HG03039 (cell line): ENCODE results near the gene ANKRD9.
"Not testable (repeated sequence)": the region's sequence is repeated elsewhere in the genome, so short reads cannot be mapped to it uniquely, and the experiment has no call there.

ENCODE experiments used
- ATAC-seq: cut with Tn5 transposase; IDR thresholded peaks from one replicate; pipeline ENCODE4 v1.9.1; 2021; ENCODE audit warnings: mild to moderate bottlenecking, moderate library complexity; ENCODE audit not compliant: unreplicated experiment

Gene ANKRD9

DNA sequence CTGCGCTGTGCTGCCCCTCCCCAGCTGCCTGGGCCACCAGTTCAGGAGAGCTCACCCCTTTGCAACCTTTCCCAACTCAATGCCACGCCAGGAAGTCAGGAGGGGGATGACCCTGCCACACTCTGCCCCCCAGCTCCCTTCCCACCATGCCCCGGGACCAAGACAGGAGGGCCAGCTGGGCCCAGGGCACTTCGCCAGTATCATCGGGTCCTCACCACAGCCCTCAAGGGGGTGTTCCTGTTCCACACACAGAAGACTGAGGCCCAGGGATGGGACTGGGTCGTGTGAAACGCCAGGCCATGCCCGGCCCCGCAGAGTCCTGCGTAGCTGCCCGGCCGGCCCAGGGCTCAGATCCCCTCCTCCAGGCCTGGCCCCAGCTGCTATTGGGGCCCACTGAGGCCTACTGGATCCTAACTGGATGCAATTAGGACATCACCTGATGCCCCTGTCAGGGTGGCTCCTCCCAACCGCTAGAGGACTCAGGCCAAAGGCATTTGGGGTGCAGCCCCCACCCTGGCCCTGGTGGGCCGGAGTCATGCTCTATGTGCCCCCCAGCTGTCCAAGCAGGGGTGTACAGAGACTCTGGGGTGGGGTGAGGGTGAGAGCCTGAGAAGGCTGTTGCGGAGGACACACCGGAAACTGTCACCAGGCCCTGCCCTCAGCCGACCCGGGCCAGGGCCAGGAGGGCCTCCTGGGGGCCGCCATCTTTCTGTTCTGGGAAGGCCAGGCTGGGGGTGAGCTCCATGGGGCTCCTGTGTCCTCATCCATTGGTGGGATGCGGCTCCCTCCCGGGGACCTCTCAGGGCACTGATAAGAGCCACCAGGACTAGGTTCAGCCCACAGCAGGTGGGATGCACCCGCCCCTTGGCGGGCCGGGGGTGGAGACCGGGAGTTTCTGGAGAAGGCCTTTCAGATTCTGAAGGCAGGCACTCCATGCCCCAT is 29.3 kb upstream of the ANKRD9 start:
- no peak for ATAC-seq

DNA sequence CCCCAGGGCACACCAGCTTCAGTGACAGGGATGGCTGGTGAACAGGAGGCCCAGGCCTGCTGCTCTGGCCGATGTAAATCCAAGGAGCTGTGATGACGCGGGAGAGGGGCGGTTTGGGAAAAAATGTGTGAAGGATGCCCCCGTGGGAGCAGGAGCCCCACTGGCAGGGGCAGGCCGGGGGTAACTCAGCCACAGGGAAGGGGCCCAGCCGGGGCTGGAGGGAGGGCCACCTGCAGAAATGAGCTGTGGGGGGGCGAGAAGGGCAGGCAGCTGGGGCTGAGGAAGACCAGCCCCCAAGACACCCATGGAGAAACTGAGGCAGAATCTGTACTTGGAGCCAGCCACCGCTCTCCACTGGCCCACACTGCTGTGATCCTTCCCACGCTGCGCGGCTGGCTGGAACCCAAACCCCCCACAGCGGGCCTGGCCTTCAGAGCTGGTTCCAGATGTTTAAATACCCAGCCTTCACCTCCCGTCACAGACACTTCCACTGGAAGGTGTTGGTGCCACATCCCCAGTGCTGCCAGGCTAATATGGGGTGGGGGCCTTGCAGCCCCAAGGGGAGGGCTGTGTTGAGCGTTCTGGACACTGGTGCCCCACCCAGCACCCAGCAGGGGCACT is 28.5 kb upstream of the ANKRD9 start:
- ATAC-seq = no peak

GRCh38 chr14:102532204-102532658 is 22.7 kb upstream of the ANKRD9 start:
- ATAC-seq = no peak

DNA sequence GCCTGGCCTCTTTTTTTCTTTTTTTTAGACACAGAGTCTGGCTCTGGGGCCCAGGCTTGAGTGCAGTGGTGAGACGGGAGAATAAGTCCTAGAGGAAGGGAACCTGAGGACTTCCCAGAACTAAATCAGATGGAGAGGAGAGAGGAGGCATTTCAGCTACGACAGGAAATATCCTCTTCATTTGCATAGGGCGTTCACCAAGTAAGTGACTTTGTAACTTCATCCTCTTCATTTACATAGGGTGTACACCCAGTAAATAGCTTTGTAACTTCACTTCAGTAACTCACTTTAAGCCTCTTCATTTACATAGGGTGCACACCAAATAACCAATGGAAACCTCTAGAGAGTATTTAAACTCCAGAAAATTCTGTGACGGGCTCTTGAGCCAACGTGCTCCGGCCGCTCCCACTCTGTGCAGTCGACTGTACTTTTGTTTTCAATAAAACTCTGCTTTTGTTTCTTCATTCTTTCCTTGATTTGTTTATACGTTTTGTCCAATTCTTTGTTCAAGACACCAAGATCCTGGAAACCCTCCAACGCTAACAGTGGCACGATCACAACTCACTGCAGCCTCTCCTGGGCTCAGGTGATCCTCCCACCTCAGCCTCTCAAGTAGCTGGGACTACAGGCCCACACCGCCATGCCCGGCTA is 21.4 kb upstream of the ANKRD9 start:
- no peak for ATAC-seq

GRCh38 chr14:102528431-102529170 is 19.0 kb upstream of the ANKRD9 start:
- no peak for ATAC-seq

DNA sequence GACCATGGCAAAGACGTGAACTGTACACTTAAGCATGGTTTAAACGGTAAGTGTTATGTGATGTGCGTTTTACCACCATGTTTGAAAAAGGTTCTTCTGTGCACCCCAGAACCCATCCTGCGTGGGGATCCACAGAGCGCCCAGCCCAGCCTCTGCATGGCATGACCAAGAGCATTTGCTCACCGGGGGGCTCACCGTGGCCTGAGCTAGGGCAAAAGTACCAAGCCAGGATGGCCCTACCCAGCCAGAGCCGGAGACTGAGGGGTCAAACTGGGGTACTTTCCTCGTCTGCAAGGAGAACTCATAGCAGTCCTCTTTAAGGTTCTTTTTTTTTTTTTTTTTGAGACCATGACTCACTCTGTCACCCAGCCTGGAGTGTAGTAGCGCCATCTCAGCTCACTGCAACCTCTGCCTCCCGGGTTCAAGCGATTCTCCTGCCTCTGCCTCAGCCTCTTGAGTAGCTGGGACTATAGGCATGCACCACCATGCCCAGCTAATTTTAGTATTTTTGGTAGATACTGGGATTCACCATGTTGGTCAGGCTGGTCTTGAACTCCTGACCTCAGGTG is 16.4 kb upstream of the ANKRD9 start:
- ATAC-seq = no peak

DNA sequence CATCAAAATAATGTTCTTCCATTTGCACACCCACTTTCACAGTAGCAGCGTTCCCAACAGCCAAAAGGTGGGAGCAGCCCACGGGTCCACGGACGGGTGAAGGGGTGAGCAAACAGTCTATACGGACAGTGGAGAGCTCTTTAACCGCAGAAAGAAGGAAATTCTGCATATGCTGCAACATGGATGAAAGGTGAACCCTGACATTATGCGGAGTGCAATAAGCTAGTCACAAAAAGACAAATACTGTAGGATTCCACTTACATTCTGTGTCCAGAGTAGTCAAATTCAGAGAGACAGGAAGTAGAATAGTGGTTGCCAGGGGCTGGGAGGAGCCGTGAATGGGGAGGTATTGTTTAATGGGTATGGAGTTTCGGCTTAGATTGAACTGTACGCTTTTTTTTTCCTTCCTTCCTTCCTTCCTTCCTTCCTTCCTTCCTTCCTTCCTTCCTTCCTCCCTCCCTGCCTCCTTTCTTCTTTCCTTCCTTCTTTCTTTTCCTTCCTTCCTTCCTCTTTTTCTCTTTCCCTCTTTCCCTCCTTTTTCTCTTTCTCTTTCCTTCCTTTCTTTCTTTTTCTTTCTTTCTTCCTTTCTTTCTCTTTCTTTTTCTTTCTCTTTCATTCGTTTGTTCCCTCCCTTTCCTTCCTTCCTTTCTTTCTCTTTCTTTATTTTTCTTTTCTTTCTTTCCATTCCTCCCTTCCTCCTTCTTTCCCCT is 15.8 kb upstream of the ANKRD9 start:
- no peak for ATAC-seq

DNA sequence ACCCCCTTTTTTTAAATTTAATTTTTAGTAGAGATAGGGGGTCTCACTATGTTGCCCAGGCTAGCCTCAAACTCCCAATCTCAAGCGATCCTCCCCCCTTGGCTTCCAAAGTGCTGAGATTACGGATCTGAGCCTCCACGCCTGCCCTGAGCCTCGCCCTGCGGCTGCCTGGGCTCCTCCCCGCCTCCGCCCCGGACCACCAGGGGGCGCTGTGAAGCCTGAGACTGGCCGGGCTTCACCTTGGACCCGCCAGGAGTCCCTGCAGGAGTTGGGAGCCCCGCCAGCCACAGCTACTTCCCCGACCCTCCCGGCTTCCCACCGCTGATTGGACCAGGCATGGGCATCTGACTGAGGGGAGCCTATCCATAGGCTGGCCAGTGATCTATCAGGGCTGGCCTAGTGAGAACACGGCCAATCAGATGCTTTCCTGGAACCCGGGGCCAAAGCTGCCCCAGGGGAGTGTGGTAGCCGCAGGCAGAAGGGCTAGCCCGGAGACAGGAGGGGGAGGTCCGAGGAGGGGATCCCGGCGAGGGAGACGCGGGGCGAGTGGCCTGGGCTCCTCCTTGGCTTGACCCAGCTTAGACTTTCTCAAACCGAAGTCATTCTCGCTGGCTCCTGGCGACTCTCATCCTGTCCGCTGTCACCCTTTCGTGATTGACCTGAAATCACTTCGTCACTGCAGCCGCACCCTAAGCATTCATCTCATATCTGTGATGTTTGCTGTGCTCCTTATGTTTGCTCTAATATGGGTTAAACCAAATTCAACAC is 15.1 kb upstream of the ANKRD9 start:
- ATAC-seq = peak; percentile 96

- no peak for ATAC-seq
Measured at GRCh38 chr14:102523569-102524450, 14.2 kb upstream of the ANKRD9 start.

DNA sequence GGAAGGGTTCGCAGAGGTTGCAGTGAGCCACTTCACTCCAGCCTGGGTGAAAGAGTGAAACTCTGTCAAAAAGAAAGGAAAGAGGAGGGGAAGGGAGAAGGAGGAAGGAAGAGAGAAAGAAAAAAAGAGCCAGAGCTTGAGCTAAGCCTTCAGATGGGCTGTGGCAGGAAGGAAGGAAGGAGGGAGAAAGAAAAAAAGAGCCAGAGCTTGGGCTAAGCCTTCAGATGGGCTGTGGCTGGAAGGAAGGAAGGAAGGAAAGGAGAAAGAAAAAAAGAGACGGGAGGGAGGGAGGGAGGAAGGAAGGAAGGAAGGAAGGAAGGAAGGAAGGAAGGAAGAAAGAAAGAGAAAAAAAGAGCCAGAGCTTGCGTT is 13.6 kb upstream of the ANKRD9 start:
- no peak for ATAC-seq

GRCh38 chr14:102519709-102520108 is 10.1 kb upstream of the ANKRD9 start:
- ATAC-seq = not testable (repeated sequence)

- ATAC-seq = no peak
Measured at GRCh38 chr14:102518063-102518648, 8.6 kb upstream of the ANKRD9 start.

DNA sequence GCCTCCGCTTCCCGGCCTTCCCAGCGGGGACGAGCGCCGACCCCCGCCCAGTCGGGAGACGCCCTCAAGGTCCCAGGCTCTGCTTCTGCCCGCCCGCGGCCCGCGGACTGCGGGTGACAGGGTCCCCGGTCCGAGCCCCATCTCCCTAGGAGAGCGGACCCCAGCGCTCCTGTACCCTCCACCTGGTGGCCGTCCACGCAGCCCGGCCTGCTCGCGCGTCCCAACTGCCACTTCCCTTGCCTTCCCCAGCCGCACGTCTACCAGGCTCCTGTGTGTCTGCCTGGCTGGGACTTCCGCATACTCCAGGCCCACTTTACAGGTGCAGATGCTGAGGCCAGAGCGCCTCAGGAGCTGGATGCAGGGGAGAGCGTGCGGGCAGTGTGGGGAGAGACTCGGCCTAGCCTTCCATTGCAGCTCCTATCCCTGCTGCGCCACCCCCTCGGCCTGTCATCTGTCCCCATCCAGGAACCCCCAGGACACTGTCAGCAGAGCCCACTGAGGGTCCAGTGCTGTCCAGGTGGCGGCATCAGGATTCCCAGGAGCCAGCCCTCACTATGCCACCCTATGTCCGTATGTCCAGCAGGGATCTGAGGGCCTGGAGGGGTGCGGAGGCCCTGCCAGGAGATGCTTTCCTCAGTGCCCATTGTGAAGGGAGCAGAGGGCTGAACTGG is 8.0 kb upstream of the ANKRD9 start:
- no peak for ATAC-seq

GRCh38 chr14:102516531-102517391 is 7.2 kb upstream of the ANKRD9 start:
- no peak for ATAC-seq

DNA sequence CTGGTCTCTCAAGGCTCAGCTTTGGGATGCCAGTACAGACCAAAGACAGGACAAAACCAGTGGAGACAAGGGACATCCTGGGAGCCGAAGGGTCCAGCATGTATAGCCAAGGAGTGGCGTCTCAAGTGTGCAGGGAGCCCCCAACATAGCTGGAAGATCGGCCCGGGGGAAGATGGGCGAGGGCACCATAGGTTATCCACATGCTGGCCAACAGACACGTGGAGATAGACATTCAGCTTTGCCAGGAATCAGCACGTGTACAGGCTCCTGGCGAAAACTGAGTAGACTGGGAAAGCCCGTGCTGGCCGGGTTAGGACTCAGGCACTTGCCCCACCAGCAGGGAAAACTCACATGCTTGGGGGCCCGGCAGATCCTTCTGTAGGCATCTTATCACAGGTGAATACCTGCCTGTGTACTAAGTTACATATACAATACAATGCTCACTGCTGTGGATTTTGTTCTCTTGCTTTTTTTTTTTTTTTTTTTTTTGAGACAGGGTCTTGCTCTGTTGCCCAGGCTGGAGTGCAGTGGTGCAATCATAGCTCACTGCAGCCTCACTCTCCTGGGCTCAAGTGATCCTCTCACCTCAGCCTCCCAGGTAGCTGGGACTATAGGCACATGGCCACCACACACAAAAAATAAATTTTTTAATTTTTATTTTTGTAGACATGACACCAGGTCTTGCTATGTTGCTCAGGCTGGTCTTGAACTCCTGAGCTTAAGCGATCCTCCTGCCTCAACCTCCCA is 5.6 kb upstream of the ANKRD9 start:
- ATAC-seq = no peak
